Stomach (tissue), 4 donors: ENCODE measurements around the gene KRTAP12-4.
"Not testable (repeated sequence)": the region's sequence is repeated elsewhere in the genome, so short reads cannot be mapped to it uniquely, and the experiment has no call there.

Experiments
- CTCF ChIP-seq, 7 experiments: fragments of 450-650 bp in 4 of 7; fragments of 200-600 bp in 3 of 7; sonication (generic) in 3 of 7; IDR thresholded peaks; one replicate each; pipeline ENCODE4 v1.5.1; 2016 to 2019; ENCODE audit warnings: antibody characterized with exemption in 7 of 7, control low read depth in 2 of 7, mild to moderate bottlenecking in 1 of 7
- POLR2A ChIP-seq, 4 donors: fragments of 450-650 bp; IDR thresholded peaks; one replicate each; pipeline ENCODE4 v1.6.1; 2016; ENCODE audit warnings: antibody characterized with exemption in 4 of 4, control low read depth in 2 of 4, mild to moderate bottlenecking in 1 of 4, moderate library complexity in 1 of 4

GRCh38 chr21:44646366-44647221 is 7.9 kb downstream of the KRTAP12-4 start, which contains the start of gene KRTAP10-11:
- TF ChIP-seq POLR2A, CTCF (IDR thresholded peaks at IDR 0.05): not testable (repeated sequence)
